Panc1 (cell line): Measurements from ENCODE around the gene GBF1.

Experiments
- POLR2AphosphoS5 ChIP-seq: IDR thresholded peaks from 2 replicates; pipeline ENCODE4 v1.6.1; 2012; ENCODE audit warnings: mild to moderate bottlenecking, low read depth, low read length, moderate library complexity
- SIN3A ChIP-seq: IDR thresholded peaks from 2 replicates; pipeline ENCODE4 v1.6.1; 2012; ENCODE audit warnings: low read depth, mild to moderate bottlenecking, low read length, moderate library complexity, borderline replicate concordance; ENCODE audit not compliant: insufficient read depth
- TCF7L2 ChIP-seq: IDR thresholded peaks from 2 replicates; pipeline ENCODE4 v1.6.1; 2011; ENCODE audit warnings: mild to moderate bottlenecking, low read depth, low read length, inconsistent platforms
- TF ChIP-seq, protein P1 (sequence below): fragments of 450-650 bp; IDR thresholded peaks from 2 replicates; pipeline ENCODE4 v1.5.1; 2017; ENCODE audit warnings: mild to moderate bottlenecking
- TF ChIP-seq, protein P2 (sequence below), 2 experiments: IDR thresholded peaks; 2 replicates each; pipeline ENCODE4 v1.6.1; 2011 to 2012; ENCODE audit warnings: low read depth in 2 of 2, control low read depth in 1 of 2, low read length in 1 of 2, mild to moderate bottlenecking in 1 of 2, moderate library complexity in 1 of 2; ENCODE audit not compliant: insufficient read depth in 1 of 2

DNA sequence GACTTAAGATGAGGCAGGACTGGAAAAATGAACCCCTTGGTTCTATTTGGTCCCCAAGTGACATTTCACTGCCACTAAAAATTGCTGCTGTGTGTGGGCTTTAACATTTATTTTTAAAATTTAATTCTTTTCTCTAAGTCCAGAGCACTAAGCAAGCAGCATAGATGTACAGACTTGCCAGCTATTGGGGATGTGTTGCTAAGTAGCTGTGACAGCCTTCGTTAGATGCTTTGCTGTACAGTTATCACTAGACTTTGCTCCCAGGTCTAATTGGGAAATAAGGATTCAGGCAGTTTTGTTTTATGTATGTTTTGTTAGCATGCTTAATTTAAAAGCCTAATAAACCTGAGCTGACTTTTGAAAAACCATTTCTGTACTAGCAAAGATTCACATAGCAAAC lies 51.8 kb downstream of the GBF1 start:
- TF ChIP-seq, protein P1, sequence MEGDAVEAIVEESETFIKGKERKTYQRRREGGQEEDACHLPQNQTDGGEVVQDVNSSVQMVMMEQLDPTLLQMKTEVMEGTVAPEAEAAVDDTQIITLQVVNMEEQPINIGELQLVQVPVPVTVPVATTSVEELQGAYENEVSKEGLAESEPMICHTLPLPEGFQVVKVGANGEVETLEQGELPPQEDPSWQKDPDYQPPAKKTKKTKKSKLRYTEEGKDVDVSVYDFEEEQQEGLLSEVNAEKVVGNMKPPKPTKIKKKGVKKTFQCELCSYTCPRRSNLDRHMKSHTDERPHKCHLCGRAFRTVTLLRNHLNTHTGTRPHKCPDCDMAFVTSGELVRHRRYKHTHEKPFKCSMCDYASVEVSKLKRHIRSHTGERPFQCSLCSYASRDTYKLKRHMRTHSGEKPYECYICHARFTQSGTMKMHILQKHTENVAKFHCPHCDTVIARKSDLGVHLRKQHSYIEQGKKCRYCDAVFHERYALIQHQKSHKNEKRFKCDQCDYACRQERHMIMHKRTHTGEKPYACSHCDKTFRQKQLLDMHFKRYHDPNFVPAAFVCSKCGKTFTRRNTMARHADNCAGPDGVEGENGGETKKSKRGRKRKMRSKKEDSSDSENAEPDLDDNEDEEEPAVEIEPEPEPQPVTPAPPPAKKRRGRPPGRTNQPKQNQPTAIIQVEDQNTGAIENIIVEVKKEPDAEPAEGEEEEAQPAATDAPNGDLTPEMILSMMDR, result no peak
- TF ChIP-seq SIN3A (no peak), POLR2AphosphoS5 (no peak), TCF7L2 (no peak)
- TF ChIP-seq, protein P2, sequence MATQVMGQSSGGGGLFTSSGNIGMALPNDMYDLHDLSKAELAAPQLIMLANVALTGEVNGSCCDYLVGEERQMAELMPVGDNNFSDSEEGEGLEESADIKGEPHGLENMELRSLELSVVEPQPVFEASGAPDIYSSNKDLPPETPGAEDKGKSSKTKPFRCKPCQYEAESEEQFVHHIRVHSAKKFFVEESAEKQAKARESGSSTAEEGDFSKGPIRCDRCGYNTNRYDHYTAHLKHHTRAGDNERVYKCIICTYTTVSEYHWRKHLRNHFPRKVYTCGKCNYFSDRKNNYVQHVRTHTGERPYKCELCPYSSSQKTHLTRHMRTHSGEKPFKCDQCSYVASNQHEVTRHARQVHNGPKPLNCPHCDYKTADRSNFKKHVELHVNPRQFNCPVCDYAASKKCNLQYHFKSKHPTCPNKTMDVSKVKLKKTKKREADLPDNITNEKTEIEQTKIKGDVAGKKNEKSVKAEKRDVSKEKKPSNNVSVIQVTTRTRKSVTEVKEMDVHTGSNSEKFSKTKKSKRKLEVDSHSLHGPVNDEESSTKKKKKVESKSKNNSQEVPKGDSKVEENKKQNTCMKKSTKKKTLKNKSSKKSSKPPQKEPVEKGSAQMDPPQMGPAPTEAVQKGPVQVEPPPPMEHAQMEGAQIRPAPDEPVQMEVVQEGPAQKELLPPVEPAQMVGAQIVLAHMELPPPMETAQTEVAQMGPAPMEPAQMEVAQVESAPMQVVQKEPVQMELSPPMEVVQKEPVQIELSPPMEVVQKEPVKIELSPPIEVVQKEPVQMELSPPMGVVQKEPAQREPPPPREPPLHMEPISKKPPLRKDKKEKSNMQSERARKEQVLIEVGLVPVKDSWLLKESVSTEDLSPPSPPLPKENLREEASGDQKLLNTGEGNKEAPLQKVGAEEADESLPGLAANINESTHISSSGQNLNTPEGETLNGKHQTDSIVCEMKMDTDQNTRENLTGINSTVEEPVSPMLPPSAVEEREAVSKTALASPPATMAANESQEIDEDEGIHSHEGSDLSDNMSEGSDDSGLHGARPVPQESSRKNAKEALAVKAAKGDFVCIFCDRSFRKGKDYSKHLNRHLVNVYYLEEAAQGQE (IDR thresholded peaks at IDR 0.05; ENCODE audit: insufficient read depth in 1 of 2, low read depth in 2 of 2, low read length in 1 of 2), result no peak
